Neuronal stem cell (in vitro differentiated cells): ENCODE measurements around the gene RHO.

Experiments used
- DNase-seq: peaks from one replicate; pipeline ENCODE4 v3.0.0-alpha.2; 2013; ENCODE audit warnings: low spot score
- H2AFZ ChIP-seq: one replicate; pipeline ENCODE4 v1.6.1; 2013; ENCODE audit warnings: mild to moderate bottlenecking, low read length, inconsistent platforms
- H2AK5ac ChIP-seq: 2 replicates; pipeline ENCODE4 v1.6.1; 2013; ENCODE audit warnings: low read depth, mild to moderate bottlenecking, inconsistent platforms, low read length, moderate library complexity, mixed read lengths
- H2BK120ac ChIP-seq: 2 replicates; pipeline ENCODE4 v1.6.1; 2013; ENCODE audit warnings: low read depth, mild to moderate bottlenecking, inconsistent platforms, low read length, moderate library complexity, mixed read lengths
- H2BK12ac ChIP-seq: one replicate; pipeline ENCODE4 v1.6.1; 2013; ENCODE audit warnings: low read length, inconsistent platforms
- H2BK15ac ChIP-seq: 2 replicates; pipeline ENCODE4 v1.6.1; 2013; ENCODE audit warnings: mild to moderate bottlenecking, low read length, inconsistent platforms, mixed read lengths
- H2BK5ac ChIP-seq: one replicate; pipeline ENCODE4 v1.6.1; 2013; ENCODE audit warnings: inconsistent platforms, mild to moderate bottlenecking, low read length, moderate library complexity
- H3K14ac ChIP-seq: one replicate; pipeline ENCODE4 v1.6.1; 2013; ENCODE audit warnings: low read length, inconsistent platforms
- H3K18ac ChIP-seq: 2 replicates; pipeline ENCODE4 v1.6.1; 2013; ENCODE audit warnings: low read length, inconsistent platforms
- H3K23ac ChIP-seq: 2 replicates; pipeline ENCODE4 v1.6.1; 2013; ENCODE audit warnings: low read depth, mild to moderate bottlenecking, mixed read lengths, low read length, inconsistent platforms; ENCODE audit not compliant: poor library complexity
- H3K27ac ChIP-seq: replicated peaks from 3 replicates; pipeline ENCODE4 v1.5.1; 2013; ENCODE audit warnings: low read length, inconsistent platforms
- H3K27me3 ChIP-seq, 3 experiments: 2 replicates each; pipeline ENCODE4 v1.6.1; 2013; ENCODE audit warnings: low read length in 3 of 3, mild to moderate bottlenecking in 2 of 3, inconsistent platforms in 1 of 3, low read depth in 1 of 3, mixed read lengths in 1 of 3, moderate library complexity in 1 of 3; ENCODE audit not compliant: control insufficient read depth in 3 of 3, insufficient read depth in 3 of 3
- H3K36me3 ChIP-seq, 2 donors: replicated peaks in 1 of 2; 2 replicates each; pipeline ENCODE4 v1.6.1; 2013; ENCODE audit warnings: low read length in 2 of 2; ENCODE audit not compliant: control insufficient read depth in 2 of 2, insufficient read depth in 2 of 2
- H3K4ac ChIP-seq: 2 replicates; pipeline ENCODE4 v1.6.1; 2013; ENCODE audit warnings: inconsistent platforms, mild to moderate bottlenecking, low read length, moderate library complexity
- H3K4me1 ChIP-seq, 2 donors: 1 replicate in 1 of 2; 2 replicates in 1 of 2; pipeline ENCODE4 v1.6.1; 2013; ENCODE audit warnings: low read length in 2 of 2, low read depth in 1 of 2; ENCODE audit not compliant: control insufficient read depth in 2 of 2, insufficient read depth in 1 of 2
- H3K4me2 ChIP-seq: one replicate; pipeline ENCODE4 v1.6.1; 2013; ENCODE audit warnings: mild to moderate bottlenecking, low read length, inconsistent platforms; ENCODE audit not compliant: insufficient read depth, poor library complexity, severe bottlenecking
- H3K4me3 ChIP-seq, 2 donors: 2 replicates each; pipeline ENCODE4 v1.5.1; 2013; ENCODE audit warnings: low read length in 2 of 2, mild to moderate bottlenecking in 2 of 2, inconsistent platforms in 1 of 2, moderate library complexity in 1 of 2
- H3K79me1 ChIP-seq: one replicate; pipeline ENCODE4 v1.6.1; 2013; ENCODE audit warnings: low read depth, mild to moderate bottlenecking, inconsistent platforms, low read length, moderate library complexity
- H3K9ac ChIP-seq: one replicate; pipeline ENCODE4 v1.6.1; 2013; ENCODE audit warnings: mild to moderate bottlenecking, low read depth, low read length, inconsistent platforms; ENCODE audit not compliant: poor library complexity
- H3K9me3 ChIP-seq, 2 donors: replicated peaks in 1 of 2; 2 replicates each; pipeline versions ENCODE3 to v1.6.1; 2013; ENCODE audit warnings: low read length in 2 of 2, mild to moderate bottlenecking in 2 of 2, inconsistent platforms in 1 of 2, low read depth in 1 of 2, mixed read lengths in 1 of 2, moderate library complexity in 1 of 2; ENCODE audit not compliant: control insufficient read depth in 2 of 2, insufficient read depth in 1 of 2
- H4K8ac ChIP-seq: one replicate; pipeline ENCODE4 v1.6.1; 2013; ENCODE audit warnings: low read depth, mild to moderate bottlenecking, inconsistent platforms, low read length, moderate library complexity
- H4K91ac ChIP-seq: one replicate; pipeline ENCODE4 v1.6.1; 2013; ENCODE audit warnings: low read length, low read depth, mild to moderate bottlenecking, inconsistent platforms; ENCODE audit not compliant: poor library complexity
- WGBS, 2 donors: extraction: QIAGEN DNeasy Blood & Tissue Kit; methylation state at CpG; one replicate each; pipeline ENCODE4 v1.1.7; 2013; ENCODE audit warnings: missing lambda C conversion rate in 2 of 2, mixed read lengths in 1 of 2; ENCODE audit not compliant: insufficient read length in 2 of 2, insufficient replicate concordance in 1 of 2; ENCODE audit errors: extremely low coverage in 2 of 2; 5-methylcytosine and 5-hydroxymethylcytosine counted together

RHO gene

GRCh38 chr3:129572603-129573002 lies 44.2 kb downstream of the RHO start:
- peak overlapping the region; percentile 27 for H3K18ac ChIP-seq
- peaks cover 0 to 1% of the 10 kb centered on the region in 2 donors for H3K9me3 ChIP-seq
- H3K4me1 ChIP-seq, result peaks cover 0 to 8% of the 10 kb centered on the region in 2 donors
- no peak overlapping the region for H2BK120ac ChIP-seq
- peak overlapping the region; percentile 30 for H3K9ac ChIP-seq
- H3K4me2 ChIP-seq, result no peak overlapping the region
- H2BK15ac ChIP-seq, result no peak overlapping the region
- peak overlapping the region; percentile 53 for H3K4ac ChIP-seq
- peaks cover 0 to 30% of the 10 kb centered on the region in 2 donors for H3K36me3 ChIP-seq
- H3K79me1 ChIP-seq, result no peaks in the 10 kb centered on the region
- no peak overlapping the region for H2BK12ac ChIP-seq
- H3K4me3 ChIP-seq, result no peak overlapping the region
- no peak overlapping the region for H4K91ac ChIP-seq
- no peaks in the 10 kb centered on the region for H3K27me3 ChIP-seq
- H4K8ac ChIP-seq, result no peak overlapping the region
- no peak overlapping the region for H2AFZ ChIP-seq
- no peak for DNase-seq
- no peak overlapping the region for H3K23ac ChIP-seq
- WGBS, 2 donors, result no CpG with 5 or more reads among the region's 18 CpGs
- H2AK5ac ChIP-seq, result peak overlapping the region; percentile 68
- H3K14ac ChIP-seq, result no peak overlapping the region
- no peak overlapping the region for H3K27ac ChIP-seq
- H2BK5ac ChIP-seq, result peak overlapping the region; percentile 24

- H3K4me3 ChIP-seq, result no peak overlapping the region
- no peak overlapping the region for H3K14ac ChIP-seq
- H3K4me2 ChIP-seq, result no peak overlapping the region
- H3K27ac ChIP-seq, result no peak overlapping the region
- no peaks in the 10 kb centered on the region for H3K79me1 ChIP-seq
- H3K36me3 ChIP-seq, result peaks cover 0 to 35% of the 10 kb centered on the region in 2 donors
- peaks cover 0 to 1% of the 10 kb centered on the region in 2 donors for H3K9me3 ChIP-seq
- no peak overlapping the region for H2BK12ac ChIP-seq
- no peak overlapping the region for H2BK15ac ChIP-seq
- H3K23ac ChIP-seq, result peak overlapping the region; percentile 81
- no peak overlapping the region for H3K4ac ChIP-seq
- peak overlapping the region; percentile 49 for H2AK5ac ChIP-seq
- no peak overlapping the region for H4K8ac ChIP-seq
- no CpG with 5 or more reads among the region's 14 CpGs for WGBS, 2 donors
- no peaks in the 10 kb centered on the region for H3K27me3 ChIP-seq
- no peak overlapping the region for H3K9ac ChIP-seq
- H4K91ac ChIP-seq, result no peak overlapping the region
- no peak overlapping the region for H2AFZ ChIP-seq
- peak overlapping the region; percentile 80 for H3K18ac ChIP-seq
- H2BK120ac ChIP-seq, result no peak overlapping the region
- H2BK5ac ChIP-seq, result no peak overlapping the region
- DNase-seq, result no peak
- peaks cover 0 to 8% of the 10 kb centered on the region in 2 donors for H3K4me1 ChIP-seq
Measured at GRCh38 chr3:129573493-129573892, 45.1 kb downstream of the RHO start.

DNA sequence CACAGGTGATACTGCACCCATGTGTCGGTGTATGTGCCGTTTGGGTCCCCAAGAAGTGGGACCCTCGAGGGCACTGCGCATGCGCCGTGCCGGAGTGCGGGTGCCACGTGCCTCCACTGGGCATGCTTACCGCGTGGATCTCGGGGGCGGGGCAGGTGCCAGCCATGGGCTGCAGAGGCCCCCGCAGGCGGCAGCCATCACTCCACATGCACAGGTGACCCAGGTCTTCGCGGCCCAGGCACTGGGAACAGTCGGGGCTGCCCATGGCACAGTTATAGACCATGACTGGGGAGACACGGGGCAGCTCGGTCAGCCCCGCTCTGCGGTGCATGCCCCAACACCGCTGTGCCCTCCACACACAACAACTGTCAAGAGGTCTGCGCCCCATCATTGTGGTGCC lies 45.8 kb downstream of the RHO start:
- Histone ChIP-seq H2BK120ac (no peak overlapping the region), H3K4ac (no peak overlapping the region), H3K4me1 (peaks cover 0 to 8% of the 10 kb centered on the region in 2 donors), H4K8ac (no peak overlapping the region), H3K27ac (no peak overlapping the region), H3K9me3 (peaks cover 0 to 1% of the 10 kb centered on the region in 2 donors), H2BK15ac (no peak overlapping the region), H3K14ac (no peak overlapping the region), H3K27me3 (no peaks in the 10 kb centered on the region), H3K9ac (peak overlapping the region; percentile 51), H2BK5ac (no peak overlapping the region), H3K79me1 (no peaks in the 10 kb centered on the region), H3K4me2 (no peak overlapping the region), H3K4me3 (no peak overlapping the region), H2AFZ (no peak overlapping the region), H3K18ac (no peak overlapping the region), H3K36me3 (peaks cover 0 to 29% of the 10 kb centered on the region in 2 donors), H2AK5ac (no peak overlapping the region), H2BK12ac (no peak overlapping the region), H4K91ac (no peak overlapping the region), H3K23ac (no peak overlapping the region)
- no peak for DNase-seq
- no CpG with 5 or more reads among the region's 24 CpGs for WGBS, 2 donors

GRCh38 chr3:129575233-129575996 lies 47.0 kb downstream of the RHO start:
- Histone ChIP-seq H3K9ac (no peak overlapping the region), H3K27me3 (no peaks in the 10 kb centered on the region), H3K4me1 (peaks cover 0 to 8% of the 10 kb centered on the region in 2 donors), H2BK120ac (peak overlapping the region; percentile 61), H3K9me3 (peaks cover 0 to 1% of the 10 kb centered on the region in 2 donors), H2BK5ac (peak overlapping the region; percentile 43), H4K8ac (no peak overlapping the region), H2AFZ (no peak overlapping the region), H2AK5ac (peak overlapping the region; percentile 93), H3K4ac (no peak overlapping the region), H3K14ac (peak overlapping the region; percentile 82), H3K27ac (no peak overlapping the region), H2BK12ac (no peak overlapping the region), H3K18ac (peak overlapping the region; percentile 78), H3K36me3 (peaks cover 0 to 30% of the 10 kb centered on the region in 2 donors), H3K79me1 (no peaks in the 10 kb centered on the region), H3K4me2 (no peak overlapping the region), H2BK15ac (peak overlapping the region; percentile 59), H3K23ac (no peak overlapping the region), H3K4me3 (no peak overlapping the region), H4K91ac (peak overlapping the region; percentile 69)
- no peak for DNase-seq
- no CpG with 5 or more reads among the region's 19 CpGs for WGBS, 2 donors
